ENCODE results near the gene NOS1AP. TPM values are rescaled to one million over a fixed set of nuclear protein-coding genes. Genes with fewer than 3 reads are reported as not detected.

NOS1AP gene
- total and polyA plus RNA-seq, 2 donors (not counting 3 experiments of a cell fraction or from before 2014, with no cell fraction given), result 1.3 to 5.4 TPM

GRCh38 chr1:162294015-162294414, 224.5 kb downstream of the NOS1AP start:
- CTCF ChIA-PET, result no interaction called here
- Histone ChIP-seq H3K36me3 (ENCODE audit: control insufficient read depth in 2 of 2, extremely low read depth in 1 of 2, insufficient read depth in 2 of 2, low read length in 2 of 2) (no peaks in the 10 kb centered on the region), H3K4me3 (replicated peaks in 1 of 3; ENCODE audit: insufficient read depth in 1 of 3, low read depth in 1 of 3, low read length in 3 of 3) (no peak overlapping the region), H3K4me2 (ENCODE audit: insufficient read depth, low read length) (no peak overlapping the region), H4K20me1 (replicated peaks; ENCODE audit: control insufficient read depth, extremely low read depth, insufficient read depth, low read length) (no peaks in the 10 kb centered on the region), H3K9ac (replicated peaks; ENCODE audit: extremely low read depth, insufficient read depth, low read length) (no peak overlapping the region), H3K9me3 (replicated peaks; ENCODE audit: control insufficient read depth, insufficient read depth, low read length) (no peaks in the 10 kb centered on the region), H3K9me1 (replicated peaks; ENCODE audit: control insufficient read depth, extremely low read depth, insufficient read depth, low read length) (no peaks in the 10 kb centered on the region), H3K4me1 (ENCODE audit: control insufficient read depth, extremely low read depth, insufficient read depth, low read length) (no peaks in the 10 kb centered on the region), H3K79me2 (ENCODE audit: control insufficient read depth, insufficient read depth, low read length) (no peaks in the 10 kb centered on the region), H3K27ac (ENCODE audit: insufficient read depth, low read depth, low read length) (no peak overlapping the region), H3K27me3 (ENCODE audit: control insufficient read depth in 2 of 2, insufficient read depth in 2 of 2, low read length in 2 of 2) (no peaks in the 10 kb centered on the region), H2AFZ (ENCODE audit: low read depth, low read length) (no peak overlapping the region)
- DNase-seq (ENCODE audit: low read depth, low spot score) (no peak), FAIRE-seq (no peak)
- TF ChIP-seq POLR2A (IDR thresholded peaks at IDR 0.05; ENCODE audit: low read depth, low read length) (no peak), FOS (IDR thresholded peaks at IDR 0.05; ENCODE audit: borderline replicate concordance, insufficient read depth, low read length) (no peak), POLR2AphosphoS5 (IDR thresholded peaks at IDR 0.05; ENCODE audit: insufficient read depth, low read depth, low read length) (no peak), MYC (IDR thresholded peaks at IDR 0.05; ENCODE audit: low read depth, low read length) (no peak)
- TF ChIP-seq, protein P1, sequence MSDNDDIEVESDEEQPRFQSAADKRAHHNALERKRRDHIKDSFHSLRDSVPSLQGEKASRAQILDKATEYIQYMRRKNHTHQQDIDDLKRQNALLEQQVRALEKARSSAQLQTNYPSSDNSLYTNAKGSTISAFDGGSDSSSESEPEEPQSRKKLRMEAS (IDR thresholded peaks at IDR 0.05; ENCODE audit: insufficient read depth, insufficient read length), result no peak
- intact Hi-C loops (cut with micrococcal nuclease), result no loop called here
- POLR2A ChIA-PET, result no interaction called here
- BruUV-seq (replicated peaks), result no TSS peak
- dilution Hi-C loops (cut with MboI; ENCODE audit: extremely low pct_ligation_motif_present, low sequenced_read_pairs), result no loop called here

- no peak for TF ChIP-seq MYC (IDR thresholded peaks at IDR 0.05; ENCODE audit: low read depth, low read length)
- TF ChIP-seq GATA2 (IDR thresholded peaks at IDR 0.05; ENCODE audit: insufficient read depth, insufficient read length, low read depth, low read length), result no peak
- TF ChIP-seq POLR2A (IDR thresholded peaks at IDR 0.05; ENCODE audit: low read depth, low read length), result no peak
- TF ChIP-seq, protein P2, sequence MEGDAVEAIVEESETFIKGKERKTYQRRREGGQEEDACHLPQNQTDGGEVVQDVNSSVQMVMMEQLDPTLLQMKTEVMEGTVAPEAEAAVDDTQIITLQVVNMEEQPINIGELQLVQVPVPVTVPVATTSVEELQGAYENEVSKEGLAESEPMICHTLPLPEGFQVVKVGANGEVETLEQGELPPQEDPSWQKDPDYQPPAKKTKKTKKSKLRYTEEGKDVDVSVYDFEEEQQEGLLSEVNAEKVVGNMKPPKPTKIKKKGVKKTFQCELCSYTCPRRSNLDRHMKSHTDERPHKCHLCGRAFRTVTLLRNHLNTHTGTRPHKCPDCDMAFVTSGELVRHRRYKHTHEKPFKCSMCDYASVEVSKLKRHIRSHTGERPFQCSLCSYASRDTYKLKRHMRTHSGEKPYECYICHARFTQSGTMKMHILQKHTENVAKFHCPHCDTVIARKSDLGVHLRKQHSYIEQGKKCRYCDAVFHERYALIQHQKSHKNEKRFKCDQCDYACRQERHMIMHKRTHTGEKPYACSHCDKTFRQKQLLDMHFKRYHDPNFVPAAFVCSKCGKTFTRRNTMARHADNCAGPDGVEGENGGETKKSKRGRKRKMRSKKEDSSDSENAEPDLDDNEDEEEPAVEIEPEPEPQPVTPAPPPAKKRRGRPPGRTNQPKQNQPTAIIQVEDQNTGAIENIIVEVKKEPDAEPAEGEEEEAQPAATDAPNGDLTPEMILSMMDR (IDR thresholded peaks at IDR 0.05; ENCODE audit: extremely low read depth in 1 of 2, insufficient read depth in 1 of 2, low read depth in 1 of 2, low read length in 2 of 2), result no peak
- no peak for TF ChIP-seq EZH2 (IDR thresholded peaks at IDR 0.05; ENCODE audit: borderline replicate concordance, low read depth, low read length, severe bottlenecking)
- no peak for TF ChIP-seq POLR2AphosphoS5 (IDR thresholded peaks at IDR 0.05; ENCODE audit: insufficient read depth, low read depth, low read length)
- TF ChIP-seq, protein P1 (IDR thresholded peaks at IDR 0.05; ENCODE audit: insufficient read depth, insufficient read length), result no peak
- TF ChIP-seq JUN (IDR thresholded peaks at IDR 0.05; ENCODE audit: borderline replicate concordance, insufficient read depth, insufficient read length, low read depth), result no peak
- no peak for TF ChIP-seq FOS (IDR thresholded peaks at IDR 0.05; ENCODE audit: borderline replicate concordance, insufficient read depth, low read length)
- H3K4me2 ChIP-seq (ENCODE audit: insufficient read depth, low read length), result no peak overlapping the region
- peaks cover 1% of the 10 kb centered on the region for H3K4me1 ChIP-seq (ENCODE audit: control insufficient read depth, extremely low read depth, insufficient read depth, low read length)
- no peaks in the 10 kb centered on the region for H3K36me3 ChIP-seq (ENCODE audit: control insufficient read depth in 2 of 2, extremely low read depth in 1 of 2, insufficient read depth in 2 of 2, low read length in 2 of 2)
- FAIRE-seq, result no peak
- POLR2A ChIA-PET, result no interaction called here
- no peak overlapping the region for H3K4me3 ChIP-seq (replicated peaks in 1 of 3; ENCODE audit: insufficient read depth in 1 of 3, low read depth in 1 of 3, low read length in 3 of 3)
- H3K9me1 ChIP-seq (replicated peaks; ENCODE audit: control insufficient read depth, extremely low read depth, insufficient read depth, low read length), result no peaks in the 10 kb centered on the region
- no peaks in the 10 kb centered on the region for H3K9me3 ChIP-seq (replicated peaks; ENCODE audit: control insufficient read depth, insufficient read depth, low read length)
- no peak overlapping the region for H3K27ac ChIP-seq (ENCODE audit: insufficient read depth, low read depth, low read length)
- no peak overlapping the region for H2AFZ ChIP-seq (ENCODE audit: low read depth, low read length)
- dilution Hi-C loops (cut with MboI; ENCODE audit: extremely low pct_ligation_motif_present, low sequenced_read_pairs), result no loop called here
- DNase-seq (ENCODE audit: low read depth, low spot score), result no peak
- no peaks in the 10 kb centered on the region for H3K27me3 ChIP-seq (ENCODE audit: control insufficient read depth in 2 of 2, insufficient read depth in 2 of 2, low read length in 2 of 2)
- intact Hi-C loops (cut with micrococcal nuclease), result no loop called here
- H3K79me2 ChIP-seq (ENCODE audit: control insufficient read depth, insufficient read depth, low read length), result no peaks in the 10 kb centered on the region
- CTCF ChIA-PET, result interaction anchor here (1.0 to 1.1 kb wide), 2 partner anchors 60 to 241 kb away, joined by 3 read pairs; no protein-coding TSS in a partner anchor
- H4K20me1 ChIP-seq (replicated peaks; ENCODE audit: control insufficient read depth, extremely low read depth, insufficient read depth, low read length), result no peaks in the 10 kb centered on the region
- BruUV-seq (replicated peaks), result no TSS peak
- no peak overlapping the region for H3K9ac ChIP-seq (replicated peaks; ENCODE audit: extremely low read depth, insufficient read depth, low read length)
Measured at GRCh38 chr1:162297208-162297607, 227.7 kb downstream of the NOS1AP start.
